8988T (cell line): ENCODE results near the gene ADCY2.

ENCODE experiments used
- DNase-seq: peaks from one replicate; pipeline ENCODE4 v3.0.0; 2011

The ADCY2 gene

GRCh38 chr5:7518947-7519560, 123.1 kb downstream of the ADCY2 start:
- no peak for DNase-seq

- no peak for DNase-seq
Observed at GRCh38 chr5:7519564-7519963, 123.6 kb downstream of the ADCY2 start.

- no peak for DNase-seq
Observed at GRCh38 chr5:7529880-7530279, 133.9 kb downstream of the ADCY2 start.

GRCh38 chr5:7533941-7534340, 138.0 kb downstream of the ADCY2 start:
- no peak for DNase-seq

GRCh38 chr5:7534505-7534904, 138.6 kb downstream of the ADCY2 start:
- DNase-seq = no peak

GRCh38 chr5:7537573-7537972, 141.6 kb downstream of the ADCY2 start:
- no peak for DNase-seq

GRCh38 chr5:7539571-7539970, 143.6 kb downstream of the ADCY2 start:
- DNase-seq = no peak

- no peak for DNase-seq
Observed at GRCh38 chr5:7540736-7541485, 145.0 kb downstream of the ADCY2 start.

- DNase-seq = no peak
Observed at GRCh38 chr5:7541898-7542297, 146.0 kb downstream of the ADCY2 start.

GRCh38 chr5:7546555-7546954, 150.6 kb downstream of the ADCY2 start:
- DNase-seq = no peak

GRCh38 chr5:7548596-7548995, 152.7 kb downstream of the ADCY2 start:
- DNase-seq = no peak

GRCh38 chr5:7565559-7565958, 169.6 kb downstream of the ADCY2 start:
- DNase-seq = no peak

- no peak for DNase-seq
Observed at GRCh38 chr5:7576023-7576715, 180.2 kb downstream of the ADCY2 start.

- no peak for DNase-seq
Observed at GRCh38 chr5:7577381-7577780, 181.4 kb downstream of the ADCY2 start.

GRCh38 chr5:7578071-7578470, 182.1 kb downstream of the ADCY2 start:
- DNase-seq = no peak

GRCh38 chr5:7584749-7585148, 188.8 kb downstream of the ADCY2 start:
- DNase-seq = no peak

GRCh38 chr5:7585807-7586206, 189.9 kb downstream of the ADCY2 start:
- no peak for DNase-seq

- DNase-seq = no peak
Observed at GRCh38 chr5:7586480-7586879, 190.5 kb downstream of the ADCY2 start.

GRCh38 chr5:7589800-7590199, 193.9 kb downstream of the ADCY2 start:
- no peak for DNase-seq

- no peak for DNase-seq
Observed at GRCh38 chr5:7592910-7593309, 197.0 kb downstream of the ADCY2 start.

- no peak for DNase-seq
Observed at GRCh38 chr5:7597059-7597642, 201.2 kb downstream of the ADCY2 start.

- no peak for DNase-seq
Observed at GRCh38 chr5:7606840-7607465, 211.0 kb downstream of the ADCY2 start.

GRCh38 chr5:7608772-7609171, 212.8 kb downstream of the ADCY2 start:
- no peak for DNase-seq
